GM23248 (cell line): Measurements from ENCODE around the gene PEX11A. TPM values are rescaled to one million over a fixed set of nuclear protein-coding genes. Genes with fewer than 3 reads are reported as not detected.

ENCODE experiments used
- DNase-seq: peaks from one replicate; pipeline ENCODE4 v3.0.0-alpha.2; 2015
- H2AFZ ChIP-seq: fragments of 200-600 bp; sonication (generic); 2 replicates; pipeline ENCODE4 v1.6.1; 2016; ENCODE audit warnings: antibody characterized with exemption
- H3F3A ChIP-seq: fragments of 200-600 bp; sonication (generic); 2 replicates; pipeline ENCODE4 v1.6.1; 2016; ENCODE audit warnings: mild to moderate bottlenecking, antibody characterized with exemption, mixed run types; ENCODE audit not compliant: insufficient read depth
- H3K27ac ChIP-seq: fragments of 200-600 bp; sonication (generic); 2 replicates; pipeline ENCODE4 v1.5.1; 2016; ENCODE audit warnings: mild to moderate bottlenecking
- H3K27me3 ChIP-seq: fragments of 200-600 bp; sonication (generic); replicated peaks from 2 replicates; pipeline ENCODE4 v1.6.1; 2016; ENCODE audit warnings: mild to moderate bottlenecking; ENCODE audit not compliant: insufficient read depth
- H3K36me3 ChIP-seq: fragments of 200-600 bp; sonication (generic); 2 replicates; pipeline ENCODE4 v1.6.1; 2016; ENCODE audit warnings: low read depth, mild to moderate bottlenecking
- H3K4me1 ChIP-seq: fragments of 200-600 bp; sonication (generic); 2 replicates; pipeline ENCODE4 v1.6.1; 2016; ENCODE audit warnings: mild to moderate bottlenecking; ENCODE audit not compliant: insufficient read depth
- H3K4me2 ChIP-seq: fragments of 200-600 bp; sonication (generic); one replicate; pipeline ENCODE4 v1.6.1; 2016; ENCODE audit warnings: mild to moderate bottlenecking; ENCODE audit not compliant: unreplicated experiment
- H3K4me3 ChIP-seq: fragments of 200-600 bp; sonication (generic); 2 replicates; pipeline ENCODE4 v1.5.1; 2016; ENCODE audit warnings: mild to moderate bottlenecking
- H3K79me2 ChIP-seq: fragments of 200-600 bp; sonication (generic); 2 replicates; pipeline ENCODE4 v1.6.1; 2016; ENCODE audit warnings: mild to moderate bottlenecking; ENCODE audit not compliant: insufficient read depth
- H3K9ac ChIP-seq: fragments of 200-600 bp; sonication (generic); 2 replicates; pipeline ENCODE4 v1.6.1; 2016; ENCODE audit warnings: mild to moderate bottlenecking
- H3K9me2 ChIP-seq: fragments of 200-600 bp; sonication (generic); 2 replicates; pipeline ENCODE4 v1.6.1; 2016; ENCODE audit warnings: mixed run types, mild to moderate bottlenecking, moderate library complexity; ENCODE audit not compliant: insufficient read depth
- H3K9me3 ChIP-seq: fragments of 200-600 bp; sonication (generic); one replicate; pipeline ENCODE4 v1.6.1; 2017; ENCODE audit warnings: low read depth
- H4K20me1 ChIP-seq: fragments of 200-600 bp; sonication (generic); 2 replicates; pipeline ENCODE4 v1.6.0; 2016; ENCODE audit not compliant: insufficient read depth
- EZH2 ChIP-seq: fragments of 200-600 bp; sonication (generic); IDR thresholded peaks from 2 replicates; pipeline ENCODE4 v1.6.1; 2018; ENCODE audit warnings: antibody characterized with exemption, mild to moderate bottlenecking; ENCODE audit not compliant: insufficient read depth, poor library complexity, severe bottlenecking
- EZH2phosphoT487 ChIP-seq: fragments of 200-600 bp; sonication (generic); IDR thresholded peaks from 2 replicates; pipeline ENCODE4 v1.6.1; 2018; ENCODE audit warnings: antibody characterized with exemption, moderate library complexity, mild to moderate bottlenecking, low read depth; ENCODE audit not compliant: insufficient read depth
- WGBS, 2 experiments: methylation state at CpG; one replicate each; pipeline ENCODE4 v1.1.6; 2015 to 2017; ENCODE audit warnings: low lambda C conversion rate in 2 of 2, low coverage in 1 of 2; ENCODE audit errors: missing lambda C conversion rate in 2 of 2; 5-methylcytosine and 5-hydroxymethylcytosine counted together
- in situ Hi-C: fragments of 300-500 bp; cut with MboI; formaldehyde crosslinking; loops from 2 replicates; pipeline ENCODE4 v1.15.0; 2020
- polyA plus RNA-seq: library from polyadenylated mRNA; unstranded; fragments of >200 nt; fragmentation: Nextera tagmentation; extraction: Ambion mirVana; gene quantifications from 2 replicates; pipeline ENCODE4 v1.2.1, GENCODE V29; 2016
- total RNA-seq: library from RNA; depleted of rRNA; stranded (reverse); fragments of >200 nt; shearing (Covaris generic); gene quantifications from 2 replicates; pipeline ENCODE4 v1.2.3, GENCODE V29; 2014

Gene PEX11A
- total and polyA plus RNA-seq, 2 experiments from 2014 or later, result 5.3 to 5.4 TPM

GRCh38 chr15:89657686-89658200, 32.8 kb downstream of the PEX11A start:
- WGBS, 2 experiments, result 74 to 79% methylated on average over 5 of the region's 5 CpGs

DNA sequence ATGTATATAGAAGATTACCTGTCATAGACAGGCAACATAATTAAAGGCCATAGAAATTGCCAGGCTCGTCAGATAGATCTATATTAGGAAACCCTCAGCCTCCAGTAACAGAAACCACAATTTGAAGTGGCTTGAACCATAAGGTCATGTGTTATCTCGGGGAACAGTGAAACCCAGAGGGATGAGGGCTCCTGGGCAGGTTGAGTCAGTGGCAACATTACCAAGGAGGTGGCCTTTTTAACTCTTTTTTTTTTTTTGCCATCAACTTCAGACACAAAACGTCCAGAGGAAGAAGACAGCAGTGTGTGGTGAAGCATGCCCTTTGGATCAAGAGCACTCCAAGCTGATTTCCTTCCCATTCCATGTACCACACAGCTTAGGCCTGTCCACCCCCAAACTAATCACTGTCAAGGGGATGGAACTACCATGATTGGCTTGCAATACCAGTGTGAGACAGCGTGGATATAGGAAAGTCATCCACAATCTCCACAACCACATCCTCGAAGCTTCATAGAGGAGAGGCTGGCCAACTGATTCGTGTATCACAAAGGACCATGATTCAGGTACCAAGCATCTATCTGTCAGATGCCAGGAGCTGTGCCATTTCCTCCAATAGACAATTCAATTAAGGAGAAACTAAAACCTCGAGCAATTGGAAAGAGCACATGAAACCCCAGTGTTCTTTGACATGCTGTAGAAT, 34.3 kb downstream of the PEX11A start:
- peak overlapping the region; percentile 74; the same call in 1 of the 2 replicates for H2AFZ ChIP-seq
- H3K9me2 ChIP-seq, result no peaks in the 10 kb centered on the region
- 26 to 28% methylated on average over 7 of the region's 7 CpGs for WGBS, 2 experiments
- no peaks in the 10 kb centered on the region for H3K27me3 ChIP-seq
- peak; percentile 75 for DNase-seq
- peak overlapping the region; percentile 82 for H3K27ac ChIP-seq
- peaks cover 32% of the 10 kb centered on the region for H3K79me2 ChIP-seq
- no peaks in the 10 kb centered on the region for H4K20me1 ChIP-seq
- in situ Hi-C loops, result no loop called here
- peak overlapping the region; percentile 99 for H3K4me2 ChIP-seq
- H3K9me3 ChIP-seq, result no peaks in the 10 kb centered on the region
- H3K4me1 ChIP-seq, result peaks cover 18% of the 10 kb centered on the region
- H3K9ac ChIP-seq, result peak overlapping the region; percentile 84
- peaks cover 20% of the 10 kb centered on the region for H3F3A ChIP-seq
- no peak overlapping the region; the same call in 1 of the 2 replicates for H3K4me3 ChIP-seq
- TF ChIP-seq EZH2phosphoT487 (no peak), EZH2 (no peak)
- no peaks in the 10 kb centered on the region for H3K36me3 ChIP-seq

More at GRCh38 chr15:89657686-89658200, 32.8 kb downstream of the PEX11A start:
- no peak for TF ChIP-seq EZH2phosphoT487
- TF ChIP-seq EZH2, result no peak
- H3K36me3 ChIP-seq, result no peaks in the 10 kb centered on the region
- no peaks in the 10 kb centered on the region for H3K9me2 ChIP-seq
- peaks cover 29% of the 10 kb centered on the region for H3F3A ChIP-seq
- H3K4me3 ChIP-seq, result no peak overlapping the region
- no peaks in the 10 kb centered on the region for H4K20me1 ChIP-seq
- in situ Hi-C loops, result no loop called here
- H2AFZ ChIP-seq, result no peak overlapping the region
- H3K9ac ChIP-seq, result no peak overlapping the region
- no peak for DNase-seq
- no peaks in the 10 kb centered on the region for H3K27me3 ChIP-seq
- H3K27ac ChIP-seq, result no peak overlapping the region
- H3K4me1 ChIP-seq, result peaks cover 29% of the 10 kb centered on the region
- H3K79me2 ChIP-seq, result peaks cover 17% of the 10 kb centered on the region
- no peaks in the 10 kb centered on the region for H3K9me3 ChIP-seq
- H3K4me2 ChIP-seq, result no peak overlapping the region

DNA sequence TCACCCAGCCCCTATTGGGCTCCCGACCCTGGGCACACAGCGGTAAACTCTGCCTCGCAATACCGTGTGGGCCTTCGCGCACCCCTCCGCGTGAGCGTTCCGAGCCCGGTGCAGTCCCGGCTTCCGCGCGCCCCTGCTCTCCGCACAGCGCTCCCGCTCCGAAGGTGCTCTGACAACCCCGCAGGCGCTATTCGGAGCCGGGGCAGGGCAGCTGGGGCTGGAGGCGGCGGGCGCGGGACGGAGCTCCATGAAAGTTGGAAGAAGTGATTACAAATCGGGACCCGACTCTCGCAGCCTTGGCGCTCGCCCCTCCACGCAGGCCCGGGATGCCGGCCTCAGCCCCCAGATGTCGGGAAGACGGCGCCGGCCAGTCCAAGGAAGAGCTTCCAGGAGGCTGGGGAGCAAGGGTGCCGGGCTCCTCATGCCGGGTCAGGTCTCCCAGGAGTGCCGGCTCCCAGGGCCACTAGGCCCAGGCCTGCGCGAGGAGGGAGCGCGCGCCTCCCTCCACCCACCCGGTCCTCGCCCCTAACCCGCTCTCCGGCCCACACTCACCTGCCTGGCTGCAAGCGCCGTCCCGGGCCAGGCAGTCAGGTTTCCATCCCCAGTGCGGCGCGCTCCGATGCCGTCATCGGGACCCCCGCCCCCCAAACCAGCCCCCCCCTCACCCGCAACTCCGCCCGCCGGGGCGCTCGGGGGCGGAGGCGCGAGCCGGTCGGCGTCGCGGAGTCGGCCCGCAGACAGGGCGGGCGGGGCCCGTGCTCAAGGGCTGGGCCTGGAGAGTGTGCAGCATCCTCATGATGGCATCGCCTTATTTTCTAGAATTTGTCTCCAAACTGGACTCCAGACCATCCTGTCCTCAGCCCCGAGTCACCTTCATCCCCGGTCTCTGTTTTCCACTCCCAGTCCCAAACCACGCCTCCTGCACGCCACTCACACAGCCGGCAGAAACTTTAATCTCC, 35.4 kb downstream of the PEX11A start, which contains the start of gene KIF7:
Gene KIF7 (minus strand): TSS at position 621 of the 959 bp plus-strand sequence. CDS start 2,537 bp downstream, outside the sequence.
- 1% methylated on average over 67 to 85 of the region's 87 CpGs for WGBS, 2 experiments
- no peaks in the 10 kb centered on the region for H4K20me1 ChIP-seq
- peak within 1 kb of the TSS; percentile 84 for H3K9ac ChIP-seq
- H3K36me3 ChIP-seq, result no peaks in the 10 kb centered on the region
- TF ChIP-seq EZH2 (no peak), EZH2phosphoT487 (no peak)
- peaks cover 43% of the 10 kb centered on the region for H3K79me2 ChIP-seq
- peak; percentile 88 for DNase-seq
- no peaks in the 10 kb centered on the region for H3K9me3 ChIP-seq
- H3K9me2 ChIP-seq, result no peaks in the 10 kb centered on the region
- H3K27ac ChIP-seq, result peak within 1 kb of the TSS; percentile 82
- peaks cover 20% of the 10 kb centered on the region for H3F3A ChIP-seq
- H3K27me3 ChIP-seq, result no peaks in the 10 kb centered on the region
- H3K4me3 ChIP-seq, result peak within 1 kb of the TSS; percentile 92
- in situ Hi-C loops, result no loop called here
- peak within 1 kb of the TSS; percentile 74 for H2AFZ ChIP-seq
- peak within 1 kb of the TSS; percentile 99 for H3K4me2 ChIP-seq
- peaks cover 18% of the 10 kb centered on the region for H3K4me1 ChIP-seq

GRCh38 chr15:89654301-89654761, 36.2 kb downstream of the PEX11A start:
- in situ Hi-C loops, result no loop called here
- H3K27ac ChIP-seq, result peak overlapping the region; percentile 82

More at GRCh38 chr15:89654301-89654761, 36.2 kb downstream of the PEX11A start:
- Histone ChIP-seq H3F3A (peaks cover 20% of the 10 kb centered on the region), H3K4me3 (peak overlapping the region; percentile 92), H3K9me2 (no peaks in the 10 kb centered on the region), H3K9ac (peak overlapping the region; percentile 84), H4K20me1 (no peaks in the 10 kb centered on the region), H2AFZ (peak overlapping the region; percentile 74), H3K27me3 (no peaks in the 10 kb centered on the region), H3K9me3 (no peaks in the 10 kb centered on the region), H3K36me3 (no peaks in the 10 kb centered on the region), H3K79me2 (peaks cover 45% of the 10 kb centered on the region), H3K4me1 (peaks cover 18% of the 10 kb centered on the region), H3K4me2 (peak overlapping the region; percentile 99)
- WGBS, 2 experiments, result 2 to 7% methylated on average over 12 to 14 of the region's 14 CpGs
- DNase-seq, result peak; percentile 87
- TF ChIP-seq EZH2phosphoT487 (no peak), EZH2 (no peak)
